H54 (cell line): ENCODE measurements around the gene CASTOR1.

ENCODE experiments used
- DNase-seq: peaks from one replicate; pipeline ENCODE4 v3.0.0; 2011; ENCODE audit warnings: low spot score, mixed read lengths; ENCODE audit not compliant: insufficient read length
- FAIRE-seq: peaks from 3 replicates; lab custom pipeline; 2011; peaks lifted over from hg19 to GRCh38; lab: Jason Lieb, UNC
- POLR2A ChIP-seq: IDR thresholded peaks from 2 replicates; pipeline ENCODE4 v1.6.1; 2011; ENCODE audit warnings: low read depth, mild to moderate bottlenecking, low read length

CASTOR1 gene

GRCh38 chr22:30312053-30312452 is 22.7 kb upstream of the CASTOR1 start:
- DNase-seq (peak; percentile 65), FAIRE-seq (peak; percentile 36)
- TF ChIP-seq POLR2A, result no peak

- FAIRE-seq (no peak), DNase-seq (no peak)
- TF ChIP-seq POLR2A, result no peak
These were observed 21.8 kb upstream of the CASTOR1 start for GRCh38 chr22:30310881-30311771.

GRCh38 chr22:30309951-30310741 is 20.8 kb upstream of the CASTOR1 start:
- DNase-seq, result no peak
- FAIRE-seq, result no peak
- TF ChIP-seq POLR2A, result no peak

GRCh38 chr22:30308518-30309230 is 19.4 kb upstream of the CASTOR1 start:
- no peak for FAIRE-seq
- TF ChIP-seq POLR2A, result no peak
- no peak for DNase-seq

GRCh38 chr22:30308093-30308492 is 18.8 kb upstream of the CASTOR1 start:
- no peak for FAIRE-seq
- no peak for DNase-seq
- TF ChIP-seq POLR2A, result no peak

- DNase-seq, result no peak
- FAIRE-seq, result no peak
- TF ChIP-seq POLR2A, result no peak
These were observed 17.8 kb upstream of the CASTOR1 start for GRCh38 chr22:30307041-30307574.

GRCh38 chr22:30306627-30307011 is 17.3 kb upstream of the CASTOR1 start:
- no peak for DNase-seq
- TF ChIP-seq POLR2A, result no peak
- FAIRE-seq, result no peak

GRCh38 chr22:30305906-30306626 is 16.8 kb upstream of the CASTOR1 start:
- DNase-seq (no peak), FAIRE-seq (no peak)
- TF ChIP-seq POLR2A, result no peak

GRCh38 chr22:30305519-30305905 is 16.2 kb upstream of the CASTOR1 start:
- no peak for FAIRE-seq
- DNase-seq, result no peak
- no peak for TF ChIP-seq POLR2A

- DNase-seq (no peak), FAIRE-seq (no peak)
- TF ChIP-seq POLR2A, result no peak
These were observed 15.4 kb upstream of the CASTOR1 start for GRCh38 chr22:30304495-30305244.

- no peak for DNase-seq
- TF ChIP-seq POLR2A, result no peak
- FAIRE-seq, result no peak
These were observed 13.5 kb upstream of the CASTOR1 start for GRCh38 chr22:30302810-30303138.

GRCh38 chr22:30301995-30302809 is 12.9 kb upstream of the CASTOR1 start:
- DNase-seq (no peak), FAIRE-seq (no peak)
- TF ChIP-seq POLR2A, result no peak
